Measurements from ENCODE around the gene VWC2. TPM values are rescaled to one million over a fixed set of nuclear protein-coding genes. Genes with fewer than 3 reads are reported as not detected.
"Not testable (repeated sequence)": the region's sequence is repeated elsewhere in the genome, so short reads cannot be mapped to it uniquely, and the experiment has no call there.

VWC2 gene
- polyA plus RNA-seq, 1 donor from 2014 or later = not detected

GRCh38 chr7:49800031-49800430 lies 26.6 kb downstream of the VWC2 start:
- H3K27ac Mint-ChIP-seq = no peak overlapping the region
- no peaks in the 10 kb centered on the region for H3K36me3 Mint-ChIP-seq
- no peaks in the 10 kb centered on the region for H3K4me1 Mint-ChIP-seq
- H3K9me3 Mint-ChIP-seq = peaks cover 0 to 5% (median 0%) of the 10 kb centered on the region in 3 donors
- peaks cover 3% of the 10 kb centered on the region for H3K27me3 Mint-ChIP-seq
- no peak overlapping the region for H3K4me3 Mint-ChIP-seq

GRCh38 chr7:49802600-49802999 lies 29.2 kb downstream of the VWC2 start:
- no peak overlapping the region for H3K27ac Mint-ChIP-seq
- H3K9me3 Mint-ChIP-seq = peaks cover 0 to 5% (median 0%) of the 10 kb centered on the region in 3 donors
- no peaks in the 10 kb centered on the region for H3K4me1 Mint-ChIP-seq
- no peaks in the 10 kb centered on the region for H3K36me3 Mint-ChIP-seq
- no peak overlapping the region for H3K4me3 Mint-ChIP-seq
- peaks cover 3% of the 10 kb centered on the region for H3K27me3 Mint-ChIP-seq

- no peaks in the 10 kb centered on the region for H3K36me3 Mint-ChIP-seq
- peaks cover 0 to 4% (median 0%) of the 10 kb centered on the region in 3 donors for H3K9me3 Mint-ChIP-seq
- H3K4me3 Mint-ChIP-seq = no peak overlapping the region
- peaks cover 3% of the 10 kb centered on the region for H3K27me3 Mint-ChIP-seq
- H3K4me1 Mint-ChIP-seq = no peaks in the 10 kb centered on the region
- H3K27ac Mint-ChIP-seq = no peak overlapping the region
Observed at GRCh38 chr7:49803812-49804211, 30.4 kb downstream of the VWC2 start.

GRCh38 chr7:49805371-49806007 lies 32.1 kb downstream of the VWC2 start:
- no peaks in the 10 kb centered on the region for H3K36me3 Mint-ChIP-seq
- H3K4me1 Mint-ChIP-seq = no peaks in the 10 kb centered on the region
- no peak overlapping the region for H3K27ac Mint-ChIP-seq
- no peak overlapping the region for H3K4me3 Mint-ChIP-seq
- H3K27me3 Mint-ChIP-seq = peaks cover 1% of the 10 kb centered on the region
- peaks cover 0 to 2% (median 0%) of the 10 kb centered on the region in 3 donors for H3K9me3 Mint-ChIP-seq

DNA sequence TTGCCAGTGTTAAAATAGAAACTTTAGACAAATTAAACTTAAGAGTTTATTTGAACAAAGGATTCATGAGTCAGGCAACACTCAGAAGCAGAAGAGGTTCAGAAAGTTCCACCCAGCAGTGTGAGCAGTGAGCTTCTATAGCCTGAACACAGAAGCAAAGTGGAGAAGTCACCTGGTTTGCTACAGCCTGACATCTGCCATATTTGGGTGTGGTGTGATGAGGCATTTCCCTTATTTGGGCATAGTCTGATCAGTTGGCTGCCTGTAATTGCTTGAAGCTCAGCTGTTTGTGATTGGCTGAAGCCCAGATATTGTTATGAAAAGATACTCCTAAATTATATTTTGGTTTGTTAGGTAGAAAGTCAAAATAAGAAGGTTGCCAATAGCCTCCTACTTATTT lies 39.1 kb downstream of the VWC2 start:
- Mint-ChIP-seq H3K9me3 (peaks cover 0 to 3% (median 2%) of the 10 kb centered on the region in 3 donors), H3K4me3 (no peak overlapping the region), H3K27me3 (no peaks in the 10 kb centered on the region), H3K27ac (no peak overlapping the region), H3K36me3 (no peaks in the 10 kb centered on the region), H3K4me1 (no peaks in the 10 kb centered on the region)

GRCh38 chr7:49817279-49817678 lies 43.8 kb downstream of the VWC2 start:
- H3K27me3 Mint-ChIP-seq = no peaks in the 10 kb centered on the region
- peaks cover 0 to 2% (median 0%) of the 10 kb centered on the region in 3 donors for H3K9me3 Mint-ChIP-seq
- H3K36me3 Mint-ChIP-seq = no peaks in the 10 kb centered on the region

GRCh38 chr7:49821181-49821580 lies 47.7 kb downstream of the VWC2 start:
- Mint-ChIP-seq H3K36me3 (no peaks in the 10 kb centered on the region), H3K27ac (no peak overlapping the region), H3K4me3 (no peak overlapping the region), H3K9me3 (peaks cover 0 to 13% (median 5%) of the 10 kb centered on the region in 3 donors), H3K27me3 (no peaks in the 10 kb centered on the region), H3K4me1 (no peaks in the 10 kb centered on the region)

More at GRCh38 chr7:49817279-49817678, 43.8 kb downstream of the VWC2 start:
- Mint-ChIP-seq H3K4me3 (no peak overlapping the region), H3K27ac (no peak overlapping the region), H3K4me1 (no peaks in the 10 kb centered on the region)

- H3K4me1 Mint-ChIP-seq = no peaks in the 10 kb centered on the region
- H3K4me3 Mint-ChIP-seq = no peak overlapping the region
- no peaks in the 10 kb centered on the region for H3K27me3 Mint-ChIP-seq
- H3K27ac Mint-ChIP-seq = no peak overlapping the region
- H3K36me3 Mint-ChIP-seq = no peaks in the 10 kb centered on the region
- peaks cover 0 to 13% (median 5%) of the 10 kb centered on the region in 3 donors for H3K9me3 Mint-ChIP-seq
Observed at GRCh38 chr7:49822856-49823255, 49.4 kb downstream of the VWC2 start.

- no peaks in the 10 kb centered on the region for H3K36me3 Mint-ChIP-seq
- no peaks in the 10 kb centered on the region for H3K4me1 Mint-ChIP-seq
- no peak overlapping the region for H3K4me3 Mint-ChIP-seq
- H3K27me3 Mint-ChIP-seq = no peaks in the 10 kb centered on the region
- H3K27ac Mint-ChIP-seq = no peak overlapping the region
- peaks cover 0 to 13% (median 5%) of the 10 kb centered on the region in 3 donors for H3K9me3 Mint-ChIP-seq
Observed at GRCh38 chr7:49823566-49823965, 50.1 kb downstream of the VWC2 start.

DNA sequence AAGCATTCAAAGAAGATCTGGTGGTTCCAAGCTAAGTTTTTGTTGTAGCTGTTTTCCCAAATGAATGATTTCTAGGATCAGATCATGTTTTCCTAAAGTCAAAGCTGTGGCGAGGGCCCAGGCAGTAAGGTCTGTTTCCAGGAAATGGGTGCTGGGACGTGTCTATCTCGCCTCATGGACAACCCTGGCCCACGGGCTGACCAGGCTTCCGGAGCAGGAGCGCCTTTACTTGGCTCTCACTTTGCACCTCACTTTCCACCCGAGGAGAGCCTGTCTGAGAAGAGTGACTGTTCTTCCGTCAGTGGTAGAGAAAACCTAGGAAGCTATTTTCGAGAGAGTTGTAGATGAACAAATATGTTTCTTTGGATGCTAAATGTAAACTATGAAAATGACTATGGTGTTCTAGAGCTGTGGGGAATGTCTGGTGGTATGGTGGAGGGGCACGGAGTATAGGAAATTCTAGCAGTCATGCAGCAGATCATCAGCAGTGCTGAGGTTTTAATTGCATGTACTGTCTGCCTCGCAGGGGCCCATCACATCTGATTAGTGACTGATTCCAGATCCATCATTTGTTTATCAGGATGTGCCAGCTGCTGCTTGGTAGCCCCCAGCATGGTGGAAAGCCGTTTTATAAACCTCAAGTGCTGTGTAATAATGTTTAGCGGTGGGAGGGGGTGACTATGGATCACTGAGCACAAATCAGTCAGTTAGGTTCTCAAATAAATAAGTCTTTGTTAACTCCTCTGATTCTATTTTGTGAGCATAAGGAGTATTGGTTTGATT lies 66.6 kb downstream of the VWC2 start:
- H3K36me3 Mint-ChIP-seq = no peaks in the 10 kb centered on the region
- H3K4me3 Mint-ChIP-seq = no peak overlapping the region
- H3K9me3 Mint-ChIP-seq = no peaks in the 10 kb centered on the region
- peaks cover 1% of the 10 kb centered on the region for H3K27me3 Mint-ChIP-seq
- H3K27ac Mint-ChIP-seq = no peak overlapping the region
- H3K4me1 Mint-ChIP-seq = no peaks in the 10 kb centered on the region

GRCh38 chr7:49840751-49841405 lies 67.4 kb downstream of the VWC2 start:
- Mint-ChIP-seq H3K27ac (no peak overlapping the region), H3K4me1 (no peaks in the 10 kb centered on the region), H3K9me3 (no peaks in the 10 kb centered on the region), H3K27me3 (peaks cover 1% of the 10 kb centered on the region), H3K4me3 (no peak overlapping the region), H3K36me3 (no peaks in the 10 kb centered on the region)

DNA sequence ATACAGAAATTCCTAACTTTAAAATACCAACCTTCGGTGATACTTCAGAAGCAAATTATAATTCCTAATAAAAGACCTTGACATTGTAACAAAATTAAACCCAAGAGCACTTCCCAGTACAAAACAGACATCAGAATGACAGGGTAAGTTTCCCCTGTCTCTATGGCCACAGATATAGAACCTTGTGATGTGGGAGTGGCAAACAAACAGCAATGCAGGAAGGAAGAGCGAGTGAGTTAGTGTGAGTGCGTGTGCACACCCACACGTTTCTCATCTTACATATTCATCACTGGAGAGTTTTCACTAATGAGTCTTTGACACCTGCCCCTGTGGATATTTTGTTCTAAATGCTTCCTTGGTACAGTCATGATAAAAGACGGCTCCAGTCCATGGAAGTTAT lies 72.2 kb downstream of the VWC2 start:
- Mint-ChIP-seq H3K27me3 (peaks cover 1% of the 10 kb centered on the region), H3K27ac (no peak overlapping the region), H3K4me1 (no peaks in the 10 kb centered on the region), H3K9me3 (no peaks in the 10 kb centered on the region), H3K36me3 (no peaks in the 10 kb centered on the region), H3K4me3 (no peak overlapping the region)

GRCh38 chr7:49848211-49848841 lies 74.9 kb downstream of the VWC2 start:
- H3K27ac Mint-ChIP-seq = no peak overlapping the region
- H3K36me3 Mint-ChIP-seq = no peaks in the 10 kb centered on the region
- H3K27me3 Mint-ChIP-seq = peaks cover 1% of the 10 kb centered on the region
- H3K9me3 Mint-ChIP-seq = no peaks in the 10 kb centered on the region
- no peak overlapping the region for H3K4me3 Mint-ChIP-seq
- no peaks in the 10 kb centered on the region for H3K4me1 Mint-ChIP-seq

DNA sequence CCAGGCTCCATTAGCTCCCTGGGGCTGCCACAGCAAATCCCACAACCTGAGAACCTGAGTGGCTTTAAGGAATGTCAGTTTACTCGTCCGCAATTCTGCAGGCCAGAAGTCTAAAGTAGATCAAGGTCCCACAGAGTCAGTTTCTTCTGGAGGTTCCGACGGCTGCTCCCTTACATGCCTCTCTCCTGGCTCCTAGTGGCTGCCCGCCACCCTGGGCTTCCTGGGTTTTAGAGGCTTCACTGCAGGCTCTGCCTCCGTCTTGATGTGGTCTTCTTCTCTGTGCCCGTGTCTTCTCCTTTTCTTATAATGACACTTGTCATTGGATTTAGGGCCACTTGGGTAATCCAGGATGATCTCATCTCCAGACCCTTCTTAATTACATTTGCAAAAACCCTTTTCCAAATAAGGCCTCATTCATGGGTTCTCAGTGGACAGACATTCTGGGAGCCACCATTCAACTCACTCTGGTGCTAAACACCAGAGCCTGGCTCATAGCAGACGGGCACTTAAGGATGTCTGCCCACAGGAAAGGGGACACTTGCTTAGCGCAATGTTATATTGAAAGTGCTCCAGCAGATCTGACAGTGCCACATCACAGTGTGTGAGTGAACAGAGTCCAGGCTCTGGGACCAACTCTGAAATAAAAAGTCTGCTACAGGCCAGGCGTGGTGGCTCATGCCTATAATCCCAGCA lies 77.6 kb downstream of the VWC2 start:
- H3K36me3 Mint-ChIP-seq = no peaks in the 10 kb centered on the region
- H3K4me1 Mint-ChIP-seq = no peaks in the 10 kb centered on the region
- H3K9me3 Mint-ChIP-seq = peaks cover 0 to 2% (median 0%) of the 10 kb centered on the region in 3 donors
- H3K4me3 Mint-ChIP-seq = no peak overlapping the region
- no peaks in the 10 kb centered on the region for H3K27me3 Mint-ChIP-seq
- H3K27ac Mint-ChIP-seq = no peak overlapping the region

GRCh38 chr7:49851614-49851934 lies 78.1 kb downstream of the VWC2 start:
- not testable (repeated sequence) for H3K9me3 Mint-ChIP-seq, H3K4me3 Mint-ChIP-seq, H3K36me3 Mint-ChIP-seq, H3K4me1 Mint-ChIP-seq, H3K27me3 Mint-ChIP-seq
- H3K27ac Mint-ChIP-seq = peak overlapping the region in 1 of 3 donors; percentile 86

Data from IgD-negative memory B cell (primary cell).